K562 (cell line): ENCODE data around the gene TMEM131.

Experiments
- CHD1 ChIP-seq: fragments of 200-600 bp; sonication (generic); IDR thresholded peaks from one replicate; pipeline ENCODE4 v1.6.1; 2012; ENCODE audit warnings: mild to moderate bottlenecking, moderate library complexity, low read length, inconsistent platforms
- EZH2 ChIP-seq: IDR thresholded peaks from 2 replicates; pipeline ENCODE4 v1.6.1; 2012; ENCODE audit warnings: low read depth, mild to moderate bottlenecking, inconsistent platforms, low read length, borderline replicate concordance
- NFE2L1 ChIP-seq: fragments of 450-650 bp; IDR thresholded peaks from 2 replicates; pipeline ENCODE4 v1.6.1; 2016; ENCODE audit warnings: missing genetic modification characterization, low read depth, mild to moderate bottlenecking, missing compliant biosample characterization, moderate library complexity, borderline replicate concordance
- POLR2A ChIP-seq: fragments of 450-650 bp; conservative IDR thresholded peaks from 2 replicates; pipeline ENCODE4 v1.6.1; 2016
- POU5F1 ChIP-seq: fragments of 150-350 bp; IDR thresholded peaks from 2 replicates; pipeline ENCODE4 v1.6.1; 2014; ENCODE audit warnings: borderline replicate concordance, low read length, low read depth, mild to moderate bottlenecking; ENCODE audit not compliant: partially characterized antibody
- SMARCA5 ChIP-seq: fragments of 450-650 bp; IDR thresholded peaks from 2 replicates; pipeline ENCODE4 v1.6.1; 2016
- TEAD1 ChIP-seq, 2 experiments: fragments of 450-650 bp in 1 of 2; sonication (generic) in 1 of 2; formaldehyde crosslinking; IDR thresholded peaks; 2 replicates each; pipeline versions ENCODE4 v1.4.0 to v1.8.0; 2020 to 2022; ENCODE audit warnings: mild to moderate bottlenecking in 2 of 2, missing genetic modification reagents in 1 of 2
- TF ChIP-seq, protein P1 (sequence below): sonication (generic); formaldehyde crosslinking; IDR thresholded peaks from 2 replicates; pipeline ENCODE4 v1.8.0; 2022; ENCODE audit warnings: mild to moderate bottlenecking, missing genetic modification reagents, borderline replicate concordance
- TF ChIP-seq, protein P2 (sequence below): sonication (generic); formaldehyde crosslinking; IDR thresholded peaks from 2 replicates; pipeline ENCODE4 v1.8.0; 2022; ENCODE audit warnings: mild to moderate bottlenecking, missing genetic modification reagents
- TF ChIP-seq, protein P3 (sequence below), 3 experiments: IDR thresholded peaks in 2 of 3; conservative IDR thresholded peaks in 1 of 3; 2 replicates each; pipeline ENCODE4 v1.5.1; 2011 to 2012; ENCODE audit warnings: low read length in 3 of 3, mild to moderate bottlenecking in 3 of 3, control low read depth in 2 of 3, improper control_type of control experiment in 1 of 3, inconsistent platforms in 1 of 3, low read depth in 1 of 3, mixed read lengths in 1 of 3, moderate library complexity in 1 of 3; ENCODE audit not compliant: insufficient read depth in 2 of 3
- TF ChIP-seq, protein P4 (sequence below): sonication (generic); formaldehyde crosslinking; IDR thresholded peaks from 2 replicates; pipeline ENCODE4 v1.8.0; 2022; ENCODE audit warnings: missing genetic modification reagents, mild to moderate bottlenecking, borderline replicate concordance

DNA sequence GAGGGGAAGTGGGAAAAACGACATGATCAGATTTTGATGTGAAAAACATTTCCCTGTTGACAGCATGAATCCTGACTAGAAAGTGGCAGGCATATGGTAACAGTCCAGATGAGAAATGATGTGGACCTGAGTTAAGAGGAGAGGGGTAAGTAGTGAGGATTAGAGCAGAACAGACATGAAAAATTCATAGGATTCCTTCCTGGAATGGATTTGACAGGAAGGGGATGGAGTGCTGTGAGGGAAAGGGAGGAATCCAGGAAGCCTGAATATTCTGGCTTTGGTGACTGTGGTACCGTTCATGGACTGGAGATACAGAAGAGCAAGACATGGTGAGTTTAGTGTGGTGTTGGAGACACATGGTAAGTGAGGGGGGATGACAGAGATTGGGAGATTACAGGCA lies 115.4 kb downstream of the TMEM131 start:
- TF ChIP-seq TEAD1 (CRISPR knock-in tag; IDR thresholded peaks at IDR 0.05) (no peak), NFE2L1 (no peak), CHD1 (no peak), POU5F1 (no peak), EZH2 (no peak), SMARCA5 (no peak), POLR2A (no peak)
- TF ChIP-seq, protein P1, sequence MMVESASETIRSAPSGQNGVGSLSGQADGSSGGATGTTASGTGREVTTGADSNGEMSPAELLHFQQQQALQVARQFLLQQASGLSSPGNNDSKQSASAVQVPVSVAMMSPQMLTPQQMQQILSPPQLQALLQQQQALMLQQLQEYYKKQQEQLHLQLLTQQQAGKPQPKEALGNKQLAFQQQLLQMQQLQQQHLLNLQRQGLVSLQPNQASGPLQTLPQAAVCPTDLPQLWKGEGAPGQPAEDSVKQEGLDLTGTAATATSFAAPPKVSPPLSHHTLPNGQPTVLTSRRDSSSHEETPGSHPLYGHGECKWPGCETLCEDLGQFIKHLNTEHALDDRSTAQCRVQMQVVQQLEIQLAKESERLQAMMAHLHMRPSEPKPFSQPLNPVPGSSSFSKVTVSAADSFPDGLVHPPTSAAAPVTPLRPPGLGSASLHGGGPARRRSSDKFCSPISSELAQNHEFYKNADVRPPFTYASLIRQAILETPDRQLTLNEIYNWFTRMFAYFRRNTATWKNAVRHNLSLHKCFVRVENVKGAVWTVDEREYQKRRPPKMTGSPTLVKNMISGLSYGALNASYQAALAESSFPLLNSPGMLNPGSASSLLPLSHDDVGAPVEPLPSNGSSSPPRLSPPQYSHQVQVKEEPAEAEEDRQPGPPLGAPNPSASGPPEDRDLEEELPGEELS = no peak
- TF ChIP-seq, protein P2, sequence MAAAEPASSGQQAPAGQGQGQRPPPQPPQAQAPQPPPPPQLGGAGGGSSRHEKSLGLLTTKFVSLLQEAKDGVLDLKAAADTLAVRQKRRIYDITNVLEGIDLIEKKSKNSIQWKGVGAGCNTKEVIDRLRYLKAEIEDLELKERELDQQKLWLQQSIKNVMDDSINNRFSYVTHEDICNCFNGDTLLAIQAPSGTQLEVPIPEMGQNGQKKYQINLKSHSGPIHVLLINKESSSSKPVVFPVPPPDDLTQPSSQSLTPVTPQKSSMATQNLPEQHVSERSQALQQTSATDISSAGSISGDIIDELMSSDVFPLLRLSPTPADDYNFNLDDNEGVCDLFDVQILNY = no peak
- TF ChIP-seq, protein P3, sequence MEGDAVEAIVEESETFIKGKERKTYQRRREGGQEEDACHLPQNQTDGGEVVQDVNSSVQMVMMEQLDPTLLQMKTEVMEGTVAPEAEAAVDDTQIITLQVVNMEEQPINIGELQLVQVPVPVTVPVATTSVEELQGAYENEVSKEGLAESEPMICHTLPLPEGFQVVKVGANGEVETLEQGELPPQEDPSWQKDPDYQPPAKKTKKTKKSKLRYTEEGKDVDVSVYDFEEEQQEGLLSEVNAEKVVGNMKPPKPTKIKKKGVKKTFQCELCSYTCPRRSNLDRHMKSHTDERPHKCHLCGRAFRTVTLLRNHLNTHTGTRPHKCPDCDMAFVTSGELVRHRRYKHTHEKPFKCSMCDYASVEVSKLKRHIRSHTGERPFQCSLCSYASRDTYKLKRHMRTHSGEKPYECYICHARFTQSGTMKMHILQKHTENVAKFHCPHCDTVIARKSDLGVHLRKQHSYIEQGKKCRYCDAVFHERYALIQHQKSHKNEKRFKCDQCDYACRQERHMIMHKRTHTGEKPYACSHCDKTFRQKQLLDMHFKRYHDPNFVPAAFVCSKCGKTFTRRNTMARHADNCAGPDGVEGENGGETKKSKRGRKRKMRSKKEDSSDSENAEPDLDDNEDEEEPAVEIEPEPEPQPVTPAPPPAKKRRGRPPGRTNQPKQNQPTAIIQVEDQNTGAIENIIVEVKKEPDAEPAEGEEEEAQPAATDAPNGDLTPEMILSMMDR (IDR thresholded peaks at IDR 0.05 in 2 of 3, conservative IDR thresholded peaks at IDR 0.05 in 1 of 3; ENCODE audit: insufficient read depth in 2 of 3, low read depth in 1 of 3, low read length in 3 of 3) = no peak
- TF ChIP-seq, protein P4, sequence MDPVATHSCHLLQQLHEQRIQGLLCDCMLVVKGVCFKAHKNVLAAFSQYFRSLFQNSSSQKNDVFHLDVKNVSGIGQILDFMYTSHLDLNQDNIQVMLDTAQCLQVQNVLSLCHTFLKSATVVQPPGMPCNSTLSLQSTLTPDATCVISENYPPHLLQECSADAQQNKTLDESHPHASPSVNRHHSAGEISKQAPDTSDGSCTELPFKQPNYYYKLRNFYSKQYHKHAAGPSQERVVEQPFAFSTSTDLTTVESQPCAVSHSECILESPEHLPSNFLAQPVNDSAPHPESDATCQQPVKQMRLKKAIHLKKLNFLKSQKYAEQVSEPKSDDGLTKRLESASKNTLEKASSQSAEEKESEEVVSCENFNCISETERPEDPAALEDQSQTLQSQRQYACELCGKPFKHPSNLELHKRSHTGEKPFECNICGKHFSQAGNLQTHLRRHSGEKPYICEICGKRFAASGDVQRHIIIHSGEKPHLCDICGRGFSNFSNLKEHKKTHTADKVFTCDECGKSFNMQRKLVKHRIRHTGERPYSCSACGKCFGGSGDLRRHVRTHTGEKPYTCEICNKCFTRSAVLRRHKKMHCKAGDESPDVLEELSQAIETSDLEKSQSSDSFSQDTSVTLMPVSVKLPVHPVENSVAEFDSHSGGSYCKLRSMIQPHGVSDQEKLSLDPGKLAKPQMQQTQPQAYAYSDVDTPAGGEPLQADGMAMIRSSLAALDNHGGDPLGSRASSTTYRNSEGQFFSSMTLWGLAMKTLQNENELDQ (CRISPR knock-in tag) = no peak
